PC-9 (cell line): ENCODE measurements around the gene MCF2L.

Source experiments
- CTCF ChIP-seq: fragments of 200-600 bp; sonication (generic); conservative IDR thresholded peaks from 2 replicates; pipeline ENCODE4 v1.6.1; 2017; ENCODE audit warnings: mixed run types, antibody characterized with exemption, mild to moderate bottlenecking, moderate library complexity
- EZH2 ChIP-seq: fragments of 200-600 bp; sonication (generic); IDR thresholded peaks from 2 replicates; pipeline ENCODE4 v1.8.0; 2017; ENCODE audit warnings: antibody characterized with exemption, low read depth

DNA sequence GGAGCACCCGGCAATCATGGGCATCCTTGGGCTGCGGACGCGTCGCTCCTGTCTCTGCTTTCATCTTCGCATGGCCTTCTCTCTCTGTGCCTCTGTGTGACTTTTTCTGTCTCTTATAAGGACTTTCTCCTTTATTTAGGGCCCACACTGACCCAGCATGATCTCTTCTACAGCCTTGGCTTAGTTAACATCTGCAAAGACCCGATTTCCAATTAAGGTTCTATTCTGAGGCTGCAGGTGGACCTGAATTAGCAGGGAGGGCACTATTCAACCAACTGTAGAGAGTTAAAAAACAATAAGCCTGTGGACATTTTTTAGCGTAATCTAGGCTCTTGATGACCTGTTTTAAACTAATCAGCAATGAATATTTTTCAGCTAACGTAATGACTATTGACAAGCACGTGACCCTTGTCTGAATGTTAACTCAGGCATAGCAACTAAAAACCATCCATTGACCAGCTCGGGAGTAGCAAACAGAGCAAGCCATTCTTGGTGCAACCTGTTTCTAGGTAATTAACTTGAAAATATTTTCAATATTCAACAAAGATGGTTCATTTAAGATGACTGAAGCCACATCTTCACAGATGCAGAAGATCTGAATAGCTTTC, 168.8 kb downstream of the MCF2L start:
- no peak for TF ChIP-seq CTCF
- TF ChIP-seq EZH2 = no peak
